Measurements from ENCODE around the gene PLA2G12A. TPM values are rescaled to one million over a fixed set of nuclear protein-coding genes. Genes with fewer than 3 reads are reported as not detected.
A peak's percentile ranks its signal among the peaks of the same experiment; 100 is the strongest.

Gene PLA2G12A
- total and polyA plus RNA-seq, 9 of the 15 experiments (the other 6 are each of a cell fraction or from before 2014, with no cell fraction given), result 24.2 to 226 (median 80.5) TPM

DNA sequence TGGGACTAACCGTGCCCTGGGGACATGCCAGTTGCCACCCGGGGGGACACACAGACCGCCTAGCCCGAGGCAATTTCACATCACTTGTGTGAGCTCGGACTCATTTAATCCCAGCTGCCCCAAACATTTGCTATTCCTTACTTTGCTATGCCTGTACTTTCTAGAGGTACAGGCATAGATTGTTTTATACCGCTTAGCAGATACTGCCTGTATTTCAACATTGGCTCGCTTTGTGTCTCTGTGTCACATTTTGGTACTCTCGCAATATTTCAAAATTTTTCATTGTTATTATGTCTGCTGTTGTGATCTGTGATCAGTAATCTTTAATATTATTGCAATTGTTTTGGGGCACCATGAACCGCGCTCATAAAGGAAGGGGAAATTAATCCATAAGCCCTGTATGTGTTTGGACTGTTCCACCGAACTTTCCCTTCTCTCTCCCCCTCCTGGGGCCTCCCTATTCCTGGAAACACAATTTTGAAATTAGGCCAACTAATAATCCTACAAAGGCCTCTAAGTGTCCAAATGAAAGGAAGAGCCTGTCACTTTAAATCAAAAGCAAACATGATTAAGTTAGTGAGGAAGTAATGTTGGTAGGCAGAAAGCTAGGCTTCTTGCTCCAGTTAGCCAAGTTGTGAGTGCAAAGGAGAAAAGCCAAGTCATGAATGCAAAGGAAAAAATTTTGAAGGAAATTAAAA is 26.1 kb downstream of the PLA2G12A start (continued):
- TF ChIP-seq, protein P1, sequence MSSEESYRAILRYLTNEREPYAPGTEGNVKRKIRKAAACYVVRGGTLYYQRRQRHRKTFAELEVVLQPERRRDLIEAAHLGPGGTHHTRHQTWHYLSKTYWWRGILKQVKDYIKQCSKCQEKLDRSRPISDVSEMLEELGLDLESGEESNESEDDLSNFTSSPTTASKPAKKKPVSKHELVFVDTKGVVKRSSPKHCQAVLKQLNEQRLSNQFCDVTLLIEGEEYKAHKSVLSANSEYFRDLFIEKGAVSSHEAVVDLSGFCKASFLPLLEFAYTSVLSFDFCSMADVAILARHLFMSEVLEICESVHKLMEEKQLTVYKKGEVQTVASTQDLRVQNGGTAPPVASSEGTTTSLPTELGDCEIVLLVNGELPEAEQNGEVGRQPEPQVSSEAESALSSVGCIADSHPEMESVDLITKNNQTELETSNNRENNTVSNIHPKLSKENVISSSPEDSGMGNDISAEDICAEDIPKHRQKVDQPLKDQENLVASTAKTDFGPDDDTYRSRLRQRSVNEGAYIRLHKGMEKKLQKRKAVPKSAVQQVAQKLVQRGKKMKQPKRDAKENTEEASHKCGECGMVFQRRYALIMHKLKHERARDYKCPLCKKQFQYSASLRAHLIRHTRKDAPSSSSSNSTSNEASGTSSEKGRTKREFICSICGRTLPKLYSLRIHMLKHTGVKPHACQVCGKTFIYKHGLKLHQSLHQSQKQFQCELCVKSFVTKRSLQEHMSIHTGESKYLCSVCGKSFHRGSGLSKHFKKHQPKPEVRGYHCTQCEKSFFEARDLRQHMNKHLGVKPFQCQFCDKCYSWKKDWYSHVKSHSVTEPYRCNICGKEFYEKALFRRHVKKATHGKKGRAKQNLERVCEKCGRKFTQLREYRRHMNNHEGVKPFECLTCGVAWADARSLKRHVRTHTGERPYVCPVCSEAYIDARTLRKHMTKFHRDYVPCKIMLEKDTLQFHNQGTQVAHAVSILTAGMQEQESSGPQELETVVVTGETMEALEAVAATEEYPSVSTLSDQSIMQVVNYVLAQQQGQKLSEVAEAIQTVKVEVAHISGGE (CRISPR knock-in tag; IDR thresholded peaks at IDR 0.05), result peak in 1 of 3 experiments; percentile 11; a peak in 1 of 6 replicates
- TF ChIP-seq, protein P2, sequence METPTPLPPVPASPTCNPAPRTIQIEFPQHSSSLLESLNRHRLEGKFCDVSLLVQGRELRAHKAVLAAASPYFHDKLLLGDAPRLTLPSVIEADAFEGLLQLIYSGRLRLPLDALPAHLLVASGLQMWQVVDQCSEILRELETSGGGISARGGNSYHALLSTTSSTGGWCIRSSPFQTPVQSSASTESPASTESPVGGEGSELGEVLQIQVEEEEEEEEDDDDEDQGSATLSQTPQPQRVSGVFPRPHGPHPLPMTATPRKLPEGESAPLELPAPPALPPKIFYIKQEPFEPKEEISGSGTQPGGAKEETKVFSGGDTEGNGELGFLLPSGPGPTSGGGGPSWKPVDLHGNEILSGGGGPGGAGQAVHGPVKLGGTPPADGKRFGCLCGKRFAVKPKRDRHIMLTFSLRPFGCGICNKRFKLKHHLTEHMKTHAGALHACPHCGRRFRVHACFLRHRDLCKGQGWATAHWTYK (CRISPR knock-in tag; IDR thresholded peaks at IDR 0.05), result 0 out of 2 replicates have a peak, but pooled peaks have one; percentile 8
- TF ChIP-seq SPI1 (IDR thresholded peaks at IDR 0.05; ENCODE audit: borderline replicate concordance, low read depth, low read length) (peak; percentile 48; the same call in 1 of the 2 replicates), ZNF324 (CRISPR knock-in tag; IDR thresholded peaks at IDR 0.05) (no peak), KDM5B (IDR thresholded peaks at IDR 0.05; ENCODE audit: insufficient replicate concordance, low read depth, low read length) (no peak), CEBPG (CRISPR knock-in tag; IDR thresholded peaks at IDR 0.05) (no peak), CEBPG (tag; conservative IDR thresholded peaks at IDR 0.05 in 1 of 2, IDR thresholded peaks at IDR 0.05 in 1 of 2) (0 out of 4 replicates have a peak, but pooled peaks of 1 of the 2 experiments have one; percentile 3), NFIC (IDR thresholded peaks at IDR 0.05) (0 out of 2 replicates have a peak, but pooled peaks have one; percentile 8), TSHZ1 (CRISPR knock-in tag; IDR thresholded peaks at IDR 0.05) (no peak), GABPB2 (CRISPR knock-in tag; conservative IDR thresholded peaks at IDR 0.05) (no peak), JUND (IDR thresholded peaks at IDR 0.05; ENCODE audit: borderline replicate concordance, low read depth, low read length) (no peak), JUND (tag; IDR thresholded peaks at IDR 0.05; ENCODE audit: borderline replicate concordance, low read depth, low read length) (no peak), PKNOX1 (IDR thresholded peaks at IDR 0.05) (peak; percentile 50; the same call in 1 of the 2 replicates)
- TF ChIP-seq, protein P3, sequence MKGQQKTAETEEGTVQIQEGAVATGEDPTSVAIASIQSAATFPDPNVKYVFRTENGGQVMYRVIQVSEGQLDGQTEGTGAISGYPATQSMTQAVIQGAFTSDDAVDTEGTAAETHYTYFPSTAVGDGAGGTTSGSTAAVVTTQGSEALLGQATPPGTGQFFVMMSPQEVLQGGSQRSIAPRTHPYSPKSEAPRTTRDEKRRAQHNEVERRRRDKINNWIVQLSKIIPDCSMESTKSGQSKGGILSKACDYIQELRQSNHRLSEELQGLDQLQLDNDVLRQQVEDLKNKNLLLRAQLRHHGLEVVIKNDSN (CRISPR knock-in tag; IDR thresholded peaks at IDR 0.05), result no peak

Data from K562 (cell line).